A673 (cell line): Measurements from ENCODE around the gene A4GALT.

Source experiments
- EZH2 ChIP-seq: fragments of 200-600 bp; sonication (generic); IDR thresholded peaks from 2 replicates; pipeline ENCODE4 v1.6.1; 2017; ENCODE audit warnings: borderline replicate concordance, low read depth, mild to moderate bottlenecking, mixed read lengths, antibody characterized with exemption, low read length; ENCODE audit not compliant: poor library complexity, severe bottlenecking
- TF ChIP-seq, protein P1 (sequence below): fragments of 300-800, 200-600 bp; sonication (generic); conservative IDR thresholded peaks from 2 replicates; pipeline ENCODE4 v1.5.1; 2017; ENCODE audit warnings: low read depth, mild to moderate bottlenecking, antibody characterized with exemption, low read length, moderate library complexity, mixed read lengths

GRCh38 chr22:42720263-42721044, at the start of gene A4GALT:
- TF ChIP-seq, protein P1, sequence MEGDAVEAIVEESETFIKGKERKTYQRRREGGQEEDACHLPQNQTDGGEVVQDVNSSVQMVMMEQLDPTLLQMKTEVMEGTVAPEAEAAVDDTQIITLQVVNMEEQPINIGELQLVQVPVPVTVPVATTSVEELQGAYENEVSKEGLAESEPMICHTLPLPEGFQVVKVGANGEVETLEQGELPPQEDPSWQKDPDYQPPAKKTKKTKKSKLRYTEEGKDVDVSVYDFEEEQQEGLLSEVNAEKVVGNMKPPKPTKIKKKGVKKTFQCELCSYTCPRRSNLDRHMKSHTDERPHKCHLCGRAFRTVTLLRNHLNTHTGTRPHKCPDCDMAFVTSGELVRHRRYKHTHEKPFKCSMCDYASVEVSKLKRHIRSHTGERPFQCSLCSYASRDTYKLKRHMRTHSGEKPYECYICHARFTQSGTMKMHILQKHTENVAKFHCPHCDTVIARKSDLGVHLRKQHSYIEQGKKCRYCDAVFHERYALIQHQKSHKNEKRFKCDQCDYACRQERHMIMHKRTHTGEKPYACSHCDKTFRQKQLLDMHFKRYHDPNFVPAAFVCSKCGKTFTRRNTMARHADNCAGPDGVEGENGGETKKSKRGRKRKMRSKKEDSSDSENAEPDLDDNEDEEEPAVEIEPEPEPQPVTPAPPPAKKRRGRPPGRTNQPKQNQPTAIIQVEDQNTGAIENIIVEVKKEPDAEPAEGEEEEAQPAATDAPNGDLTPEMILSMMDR = no peak
- TF ChIP-seq EZH2 = no peak
